Uterus (tissue), 4 donors: ENCODE results near the gene DCAF4. TPM values are rescaled to one million over a fixed set of nuclear protein-coding genes. Genes with fewer than 3 reads are reported as not detected.

Source experiments
- total RNA-seq, 4 donors: library from RNA; depleted of rRNA in 3 of 4; stranded (reverse); fragments of >200 nt in 3 of 4; gene quantifications; one replicate each; pipeline versions ENCODE4 v1.1.0 to v1.2.4, GENCODE V29; 2014 to 2023
- donor health status: DM: yes; HTN: yes; CAD: no.

The DCAF4 gene
- total RNA-seq, 4 donors from 2014 or later: 12.0 to 14.1 (median 13.7) TPM; not detected in 1

Other genes starting within 250 kb of the DCAF4 start
- gene DPF3, start 32.4 kb upstream of the DCAF4 start, total RNA-seq: 1 to 10 TPM in 2 of 4 donors, not detected in 2; 1.6 to 2.8 TPM
- 10 to 100 TPM in 2 of 4 donors, 1 to 10 TPM in 2; 3.2 to 14.7 (median 9.8) TPM for gene ZFYVE1, start 100.6 kb downstream of the DCAF4 start, total RNA-seq
- 10 to 100 TPM; 26.2 to 96.1 (median 61.4) TPM for gene RBM25, start 132.1 kb downstream of the DCAF4 start, total RNA-seq
- gene PSEN1, start 210.0 kb downstream of the DCAF4 start, total RNA-seq: 100 to 1,000 TPM in 1 of 4 donors, 10 to 100 TPM in 3; 38.8 to 129 (median 67.8) TPM